K562 (cell line): Measurements from ENCODE around the gene NCF2. TPM values are rescaled to one million over a fixed set of nuclear protein-coding genes. Genes with fewer than 3 reads are reported as not detected.

Source experiments
- ARID1B ChIP-seq: fragments of 450-650 bp; IDR thresholded peaks from 2 replicates; pipeline ENCODE4 v1.6.1; 2016; ENCODE audit warnings: antibody characterized with exemption, mild to moderate bottlenecking, inconsistent platforms
- CBFB ChIP-seq: sonication (generic); formaldehyde crosslinking; IDR thresholded peaks from 2 replicates; pipeline ENCODE4 v1.4.0; 2020; ENCODE audit warnings: mild to moderate bottlenecking, missing genetic modification reagents
- HDAC1 ChIP-seq, 2 experiments: fragments of 450-650 bp; IDR thresholded peaks; 2 replicates each; pipeline ENCODE4 v1.6.1; 2016 to 2017; ENCODE audit warnings: inconsistent platforms in 1 of 2, mild to moderate bottlenecking in 1 of 2, moderate library complexity in 1 of 2
- HMBOX1 ChIP-seq: sonication (generic); IDR thresholded peaks from 2 replicates; pipeline ENCODE4 v1.6.1; 2016
- KDM1A ChIP-seq, 2 experiments: fragments of 450-650 bp; IDR thresholded peaks; 2 replicates each; pipeline ENCODE4 v1.6.1; 2016; ENCODE audit warnings: mild to moderate bottlenecking in 2 of 2
- NCOR1 ChIP-seq: fragments of 450-650 bp; IDR thresholded peaks from 2 replicates; pipeline ENCODE4 v1.6.1; 2016; ENCODE audit warnings: mild to moderate bottlenecking, moderate library complexity
- POLR2AphosphoS5 ChIP-seq: IDR thresholded peaks from 2 replicates; pipeline ENCODE4 v1.6.1; 2011; ENCODE audit warnings: mild to moderate bottlenecking, low read depth, low read length, moderate library complexity; ENCODE audit not compliant: control insufficient read depth, insufficient read depth
- RCOR1 ChIP-seq, 2 experiments: IDR thresholded peaks; 2 replicates each; pipeline ENCODE4 v1.6.1; 2012; ENCODE audit warnings: low read depth in 2 of 2, low read length in 2 of 2, borderline replicate concordance in 1 of 2, improper control_type of control experiment in 1 of 2
- SMARCA4 ChIP-seq: fragments of 450-650 bp; IDR thresholded peaks from 2 replicates; pipeline ENCODE4 v1.6.1; 2016
- SMARCE1 ChIP-seq: fragments of 450-650 bp; IDR thresholded peaks from 2 replicates; pipeline ENCODE4 v1.7.1; 2016; ENCODE audit warnings: mild to moderate bottlenecking
- VEZF1 ChIP-seq: fragments of 200-800 bp; sonication (Bioruptor generic); IDR thresholded peaks from 2 replicates; pipeline ENCODE4 v1.6.1; 2017; ENCODE audit warnings: missing genetic modification characterization, missing compliant biosample characterization
- ZBTB2 ChIP-seq: fragments of 450-650 bp; IDR thresholded peaks from 2 replicates; pipeline ENCODE4 v1.6.1; 2016; ENCODE audit warnings: antibody characterized with exemption
- polyA plus RNA-seq, 8 experiments: library from polyadenylated mRNA; depleted of rRNA in 4 of 8; stranded (reverse) in 5 of 8; unstranded in 3 of 8; fragments of >200 nt; fragmentation: Nextera tagmentation in 2 of 8; fragmentation: Illumina TruSeq in 1 of 8; extraction: Ambion mirVana in 2 of 8; extraction: Trizol in 1 of 8; gene quantifications; 2 replicates each; pipeline versions ENCODE4 v1.2.1 to v1.2.3, GENCODE V29; 2011 to 2014; ENCODE audit warnings: inconsistent platforms in 1 of 8, missing spikeins in 1 of 8
- total RNA-seq, 7 experiments: library from RNA; depleted of rRNA in 6 of 7; stranded (reverse); fragments of >200 nt in 6 of 7; fragmentation: Illumina TruSeq in 2 of 7; extraction: Trizol in 2 of 7; gene quantifications; 2 replicates each; pipeline versions ENCODE4 v1.2.1 to v1.2.3, GENCODE V29; 2011 to 2021; ENCODE audit warnings: low replicate concordance in 1 of 7

The NCF2 gene
- total and polyA plus RNA-seq, 9 of the 15 experiments (the other 6 are each of a cell fraction or from before 2014, with no cell fraction given) = 0.07 to 0.54 (median 0.16) TPM; not detected in 3

GRCh38 chr1:183553764-183554163 is 36.5 kb downstream of the NCF2 start (continued):
- peak; percentile 29; the same call in 1 of the 2 replicates for TF ChIP-seq VEZF1 (CRISPR knock-in tag)
- TF ChIP-seq KDM1A (IDR thresholded peaks at IDR 0.05) = 0 out of 4 replicates have a peak, but pooled peaks of 1 of the 2 experiments have one; percentile 18
- TF ChIP-seq ARID1B = peak; percentile 61
- TF ChIP-seq SMARCA4 = 0 out of 2 replicates have a peak, but pooled peaks have one; percentile 39
- 0 out of 2 replicates have a peak, but pooled peaks have one; percentile 15 for TF ChIP-seq POLR2AphosphoS5
- TF ChIP-seq NCOR1 = peak; percentile 38; the same call in 1 of the 2 replicates
- TF ChIP-seq RCOR1 (IDR thresholded peaks at IDR 0.05; ENCODE audit: borderline replicate concordance in 1 of 2, low read depth in 2 of 2, low read length in 2 of 2) = peak in 1 of 2 experiments; percentile 55; a peak in 1 of 4 replicates
- no peak for TF ChIP-seq ZBTB2
- TF ChIP-seq HMBOX1 = peak; percentile 30; the same call in 1 of the 2 replicates
- peak; percentile 34; the same call in 1 of the 2 replicates for TF ChIP-seq SMARCE1
- TF ChIP-seq CBFB (CRISPR knock-in tag) = no peak
- peak in 1 of 2 experiments; percentile 49; a peak in 2 of 4 replicates for TF ChIP-seq HDAC1 (IDR thresholded peaks at IDR 0.05)
- TF ChIP-seq, all 486 proteins: peak for 13
